ENCODE results near the gene TMEM135.
"Not testable (repeated sequence)": the region's sequence is repeated elsewhere in the genome, so short reads cannot be mapped to it uniquely, and the experiment has no call there.

The TMEM135 gene

DNA sequence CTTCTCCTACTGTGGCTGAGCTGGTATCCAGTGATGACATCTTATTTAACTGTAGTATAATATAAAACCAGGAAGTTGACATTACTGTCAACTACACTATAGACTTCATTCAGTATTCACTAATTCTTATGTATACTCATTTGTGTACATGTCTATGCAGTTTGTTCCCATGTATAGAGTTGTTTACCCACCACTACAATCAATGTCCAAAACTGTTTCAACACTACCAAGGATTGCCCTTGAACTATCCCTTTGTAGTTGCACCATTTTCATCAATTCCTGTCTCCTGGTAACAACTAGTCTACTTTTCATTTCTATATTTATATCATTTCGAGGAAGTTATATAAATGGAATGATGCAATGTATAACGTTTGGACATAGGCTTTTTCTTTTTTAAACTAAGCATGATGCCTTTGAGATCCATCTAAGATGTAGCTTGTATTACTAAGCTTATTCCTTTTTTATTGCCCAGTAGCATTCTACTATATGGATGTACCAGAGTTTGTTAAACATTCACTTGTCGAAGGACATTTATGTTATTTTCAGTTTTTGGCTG is 39.2 kb downstream of the TMEM135 start:
- no peak for DNase-seq (ENCODE audit: low spot score)

GRCh38 chr11:87081358-87081757 is 43.6 kb downstream of the TMEM135 start:
- no peak for DNase-seq (ENCODE audit: low spot score)

GRCh38 chr11:87082590-87082989 is 44.9 kb downstream of the TMEM135 start:
- DNase-seq (ENCODE audit: low spot score), result no peak

DNA sequence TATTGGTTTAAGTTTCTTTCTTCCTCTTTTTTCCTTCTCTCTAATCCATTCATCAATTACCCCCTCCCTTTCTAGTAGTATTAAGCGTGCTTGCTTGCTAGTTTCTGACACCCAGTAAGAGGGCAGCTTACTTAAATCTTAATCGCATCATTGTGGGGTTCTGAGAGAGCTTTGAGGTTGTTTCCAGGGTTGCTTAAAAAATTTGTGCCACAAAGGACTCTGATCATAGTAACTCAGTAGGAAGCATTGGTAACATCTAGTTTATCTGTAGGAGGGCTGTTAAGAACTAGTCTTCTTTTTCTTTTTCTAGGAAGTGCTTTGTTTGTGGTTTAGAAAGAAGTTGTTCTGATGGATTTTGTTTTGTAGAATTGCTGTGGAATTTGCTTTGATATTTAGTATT is 45.3 kb downstream of the TMEM135 start:
- no peak for DNase-seq (ENCODE audit: low spot score)

DNA sequence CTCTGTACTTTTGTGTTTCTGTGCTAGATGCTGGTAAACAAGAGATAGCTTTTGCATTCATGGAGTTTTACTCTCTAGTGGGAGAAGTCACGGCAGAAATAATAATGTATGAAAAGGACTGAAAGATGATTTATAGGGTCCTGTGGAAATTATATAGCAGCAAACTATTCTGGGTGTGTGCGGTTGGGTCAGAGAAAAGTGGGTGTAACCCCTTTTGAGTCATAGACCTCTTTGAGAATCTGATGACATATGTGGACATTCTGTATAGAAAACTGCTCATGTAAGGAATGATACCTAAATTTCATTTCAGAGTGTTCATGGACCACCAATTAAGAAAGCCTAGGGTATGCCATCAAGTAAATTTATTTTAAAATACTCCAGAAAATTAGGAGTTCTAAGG is 54.4 kb downstream of the TMEM135 start:
- no peak for DNase-seq (ENCODE audit: low spot score)

DNA sequence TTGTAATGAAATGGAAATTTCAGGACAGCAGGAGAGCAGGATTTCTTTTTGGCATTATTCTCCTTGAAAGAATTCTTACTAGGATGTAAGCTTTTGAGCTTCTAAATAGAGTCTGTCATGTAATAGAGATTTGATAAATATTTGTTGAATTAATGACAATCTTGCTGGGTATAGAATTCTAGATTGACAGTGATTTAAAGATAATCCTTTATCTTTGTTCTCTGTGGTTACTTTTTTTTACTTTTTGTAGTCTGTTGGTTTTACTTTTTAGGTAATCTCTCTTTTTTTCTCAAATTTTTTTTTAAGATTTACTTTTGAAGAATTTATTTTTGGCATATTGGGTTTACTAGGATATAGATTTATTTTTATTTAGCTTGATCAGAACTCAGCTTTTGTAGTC is 54.8 kb downstream of the TMEM135 start:
- no peak for DNase-seq (ENCODE audit: low spot score)

DNA sequence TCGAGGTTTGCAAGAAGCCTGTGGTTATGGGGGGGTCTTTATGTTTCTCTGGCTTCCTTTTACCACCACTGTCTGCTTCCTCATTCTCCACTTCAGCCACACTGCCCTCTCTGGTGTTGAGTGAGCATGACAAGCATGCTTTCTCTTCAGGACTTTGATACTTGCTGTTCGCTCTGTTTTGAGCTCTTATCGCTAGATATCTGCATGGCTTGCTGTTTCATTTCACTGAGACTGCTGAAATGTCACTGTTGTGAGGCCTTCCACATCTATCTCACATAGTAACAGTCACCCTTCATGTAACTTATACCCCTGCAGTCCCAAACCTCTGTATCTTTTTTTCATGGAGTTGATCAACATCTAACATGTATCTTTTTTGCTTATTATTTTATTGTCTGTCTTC is 59.8 kb downstream of the TMEM135 start:
- peak; percentile 61 for DNase-seq (ENCODE audit: low spot score)

- DNase-seq (ENCODE audit: low spot score), result no peak
These were observed 64.3 kb downstream of the TMEM135 start for GRCh38 chr11:87101956-87102580.

GRCh38 chr11:87105826-87106225 is 68.1 kb downstream of the TMEM135 start:
- not testable (repeated sequence) for DNase-seq (ENCODE audit: low spot score)

DNA sequence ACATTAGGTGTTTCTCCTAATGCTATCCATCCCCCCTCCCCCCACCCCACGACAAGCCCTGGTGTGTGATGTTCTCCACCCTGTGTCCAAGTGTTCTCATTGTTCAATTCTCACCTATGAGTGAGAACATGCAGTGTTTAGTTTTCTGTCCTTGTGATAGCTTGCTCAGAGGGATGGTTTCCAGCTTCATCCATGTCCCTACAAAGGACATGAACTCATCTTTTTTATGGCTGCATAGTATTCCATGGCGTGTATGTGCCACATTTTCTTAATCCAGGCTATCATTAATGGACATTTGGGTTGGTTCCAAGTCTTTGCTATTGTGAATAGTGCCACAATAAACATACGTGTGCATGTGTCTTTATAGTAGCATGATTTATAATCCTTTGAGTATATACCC is 69.6 kb downstream of the TMEM135 start:
- not testable (repeated sequence) for DNase-seq (ENCODE audit: low spot score)

GRCh38 chr11:87110443-87111131 is 72.9 kb downstream of the TMEM135 start:
- DNase-seq (ENCODE audit: low spot score), result no peak

- no peak for DNase-seq (ENCODE audit: low spot score)
These were observed 76.4 kb downstream of the TMEM135 start for GRCh38 chr11:87114093-87114492.

DNA sequence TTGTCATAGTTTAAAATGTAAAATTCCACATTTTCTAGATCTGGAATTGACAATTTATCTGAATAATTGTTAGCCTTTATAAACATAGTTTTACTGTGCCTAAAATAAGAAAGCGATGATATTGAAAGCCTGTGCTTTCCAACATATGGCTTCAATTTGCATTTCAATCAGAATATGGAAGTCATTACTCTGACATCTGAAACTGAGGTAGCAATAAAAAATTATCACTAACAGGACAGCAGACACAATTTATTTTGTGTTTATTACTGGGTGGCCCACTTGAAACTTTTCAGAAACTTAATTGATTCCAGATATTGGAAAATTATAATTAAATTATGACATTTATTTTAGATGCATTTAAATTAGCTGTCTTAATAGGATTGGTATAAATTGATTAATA is 78.5 kb downstream of the TMEM135 start:
- no peak for DNase-seq (ENCODE audit: low spot score)

- DNase-seq (ENCODE audit: low spot score), result no peak
These were observed 83.2 kb downstream of the TMEM135 start for GRCh38 chr11:87120937-87121336.

DNA sequence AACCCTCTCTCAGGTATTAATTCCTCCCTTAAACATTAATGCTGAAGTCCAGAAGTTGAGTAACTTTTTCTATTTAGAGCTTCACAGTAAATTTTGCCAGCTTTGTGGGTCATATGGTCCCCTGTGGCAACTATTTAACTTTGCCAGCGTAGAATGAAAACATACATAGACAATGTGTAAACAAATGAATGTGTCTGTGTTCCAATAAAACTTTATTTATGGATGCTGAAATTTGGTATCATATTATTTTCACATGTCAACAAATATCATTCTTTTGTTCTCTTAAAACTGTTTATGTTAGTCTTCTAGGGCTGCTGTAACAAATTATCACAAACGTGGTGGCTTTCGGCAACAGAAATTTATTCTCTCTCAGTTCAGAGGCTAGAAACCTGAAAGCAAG is 85.1 kb downstream of the TMEM135 start:
- DNase-seq (ENCODE audit: low spot score), result no peak

GRCh38 chr11:87125257-87125656 is 87.5 kb downstream of the TMEM135 start:
- no peak for DNase-seq (ENCODE audit: low spot score)

- DNase-seq (ENCODE audit: low spot score), result no peak
These were observed 89.4 kb downstream of the TMEM135 start for GRCh38 chr11:87127101-87127500.

DNA sequence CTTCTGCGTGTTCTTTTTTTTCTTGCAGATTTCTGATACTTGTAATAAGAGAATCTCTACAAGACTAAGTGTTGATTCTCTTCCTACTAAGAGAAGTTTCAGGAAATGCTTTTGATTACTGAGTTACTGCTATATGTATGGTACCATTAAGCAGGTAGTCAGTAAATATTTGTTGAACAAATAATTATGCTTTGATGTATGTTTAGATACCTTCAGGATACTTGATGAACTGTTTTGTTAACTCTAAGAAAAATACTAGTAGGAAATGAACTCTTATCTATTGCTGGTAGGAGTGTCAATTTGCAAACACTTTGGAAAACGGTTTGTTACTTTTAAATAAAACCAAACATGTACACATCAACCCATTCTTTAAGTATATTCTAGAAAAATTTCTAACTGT is 90.6 kb downstream of the TMEM135 start:
- no peak for DNase-seq (ENCODE audit: low spot score)

- DNase-seq (ENCODE audit: low spot score), result no peak
These were observed 96.9 kb downstream of the TMEM135 start for GRCh38 chr11:87134524-87135106.

GRCh38 chr11:87136236-87136635 is 98.5 kb downstream of the TMEM135 start:
- no peak for DNase-seq (ENCODE audit: low spot score)

DNA sequence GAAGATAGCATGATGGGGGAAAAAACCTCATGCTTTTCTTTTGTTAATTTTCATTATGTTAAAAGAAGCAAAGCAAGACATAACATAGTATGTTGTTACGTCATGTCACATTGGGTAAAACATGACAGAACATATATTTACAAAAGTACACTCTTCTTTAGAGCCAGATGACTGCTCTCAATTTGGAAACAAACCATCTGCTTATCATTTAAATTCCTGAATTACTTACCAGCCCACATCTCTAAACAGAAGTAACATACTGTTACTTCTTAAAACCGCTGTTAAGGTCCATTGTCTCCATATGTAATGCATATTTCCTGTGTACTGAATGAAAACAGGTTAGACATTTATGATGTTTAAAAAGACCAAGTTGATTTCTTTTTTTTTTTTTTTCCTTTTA is 100.0 kb downstream of the TMEM135 start:
- DNase-seq (ENCODE audit: low spot score), result no peak

- DNase-seq (ENCODE audit: low spot score), result no peak
These were observed 101.7 kb downstream of the TMEM135 start for GRCh38 chr11:87139475-87139874.

GRCh38 chr11:87141322-87141721 is 103.6 kb downstream of the TMEM135 start:
- DNase-seq (ENCODE audit: low spot score), result no peak
